ENCODE measurements around the gene ZNF81.
A peak's percentile ranks its signal among the peaks of the same experiment; 100 is the strongest.
"Not testable (repeated sequence)": the region's sequence is repeated elsewhere in the genome, so short reads cannot be mapped to it uniquely, and the experiment has no call there.

The ZNF81 gene

DNA sequence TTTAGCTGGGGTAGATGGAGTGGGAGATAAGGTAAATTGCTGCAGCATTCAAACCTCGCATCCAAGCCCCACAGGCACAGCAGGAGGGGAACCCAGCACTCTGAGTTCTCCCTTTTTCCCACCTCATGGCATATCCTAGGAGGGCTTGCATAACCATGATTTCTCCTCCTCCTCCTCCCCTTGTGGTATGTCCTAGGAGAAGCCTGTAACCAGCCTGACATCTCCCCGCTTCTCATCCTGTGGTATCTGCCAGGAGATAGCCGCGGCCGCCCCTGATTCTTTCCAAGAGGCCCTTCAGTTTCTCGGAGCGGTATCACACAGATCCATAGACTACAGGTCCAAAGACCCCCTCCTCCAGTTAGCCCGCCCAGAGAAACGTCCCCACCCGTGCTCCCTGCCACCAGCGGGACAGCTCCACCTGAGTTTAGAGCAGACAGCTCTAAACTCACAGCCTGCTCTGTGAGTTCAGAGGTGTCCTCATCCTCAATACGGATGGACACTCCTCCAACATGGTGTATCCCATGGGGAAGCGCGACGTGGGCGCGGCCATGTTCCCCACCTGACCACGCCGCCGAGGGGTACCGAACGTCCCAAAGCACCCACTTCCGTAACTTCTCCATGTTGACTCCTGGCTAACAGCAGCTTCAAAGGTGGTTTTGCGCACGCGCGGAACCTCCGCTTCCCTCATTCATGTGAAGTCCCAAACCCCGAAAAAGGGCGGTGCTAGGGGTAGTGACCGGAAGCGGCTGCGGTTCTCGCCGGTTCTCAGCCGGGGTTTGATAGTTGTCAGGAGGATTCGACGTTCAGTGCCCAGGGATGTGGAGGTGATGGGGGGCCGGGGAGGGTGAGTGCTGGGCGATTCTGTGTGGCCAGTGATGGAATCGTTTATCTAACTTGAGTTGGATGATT, at the start of gene ZNF81:
Gene ZNF81 (plus strand): TSS at position 739 of the 909 bp plus-strand sequence. CDS start 9,366 bp downstream, outside the sequence.
- DNase-seq (ENCODE audit: low read depth): peak; percentile 83

DNA sequence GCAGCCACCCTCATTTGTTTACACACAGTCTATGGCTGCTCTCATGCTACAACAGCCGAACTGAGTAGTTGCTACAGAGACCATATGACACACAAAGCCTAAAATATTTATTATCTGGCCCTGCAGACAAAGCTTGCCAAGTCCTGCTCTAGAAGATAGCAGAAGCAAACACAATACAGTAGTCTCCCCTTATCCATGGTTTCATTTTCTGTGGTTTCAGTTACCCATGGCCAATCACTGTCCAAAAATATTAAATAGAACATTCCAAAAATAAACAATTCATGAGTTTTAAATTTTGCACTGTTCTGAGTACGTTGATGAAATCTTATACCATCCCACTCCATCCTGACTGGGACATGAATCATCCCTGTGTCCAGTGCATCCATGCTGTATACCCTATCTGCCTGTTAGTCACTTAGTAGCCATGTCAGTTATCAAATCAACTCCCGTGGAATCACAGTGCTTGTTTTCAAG, 40.2 kb upstream of the ZNF81 start:
- DNase-seq (ENCODE audit: low read depth): no peak

DNA sequence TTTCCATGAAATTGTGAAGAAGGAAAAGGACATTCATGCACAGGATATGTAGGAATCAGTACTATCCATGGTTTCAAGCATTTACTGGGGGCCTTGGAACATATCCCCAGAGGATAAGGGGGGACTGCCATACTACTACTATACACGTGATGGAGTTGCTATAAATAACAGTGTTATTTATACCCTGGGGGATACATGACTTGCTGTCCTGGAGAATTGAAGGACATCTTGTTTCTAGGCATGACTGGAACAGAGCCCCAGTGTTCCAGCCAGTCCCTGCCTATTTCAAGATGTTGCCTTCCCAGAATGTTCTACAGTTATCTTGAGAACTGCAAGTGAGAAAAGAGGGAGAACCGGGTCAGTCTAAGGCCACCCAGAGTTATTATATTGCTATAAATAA, 39.6 kb upstream of the ZNF81 start:
- no peak for DNase-seq (ENCODE audit: low read depth)

DNA sequence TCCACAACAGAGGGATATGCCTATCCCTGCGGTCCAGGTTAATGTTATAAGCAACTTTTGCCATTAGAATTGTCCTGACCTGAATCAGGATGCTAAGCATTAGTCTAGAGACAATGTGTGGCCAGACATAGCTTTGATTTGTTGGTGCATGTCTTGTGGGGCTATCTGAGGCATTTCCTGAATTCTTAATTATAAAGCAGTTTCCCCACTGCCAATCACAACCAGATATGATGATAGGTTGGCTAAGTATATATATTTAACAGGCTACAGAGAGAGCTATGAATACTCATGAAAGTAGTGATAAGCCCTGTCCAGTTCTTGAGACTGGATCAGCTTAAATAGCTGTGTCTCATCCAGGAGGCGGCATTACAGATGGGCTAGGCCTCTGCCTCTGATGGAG, 37.8 kb upstream of the ZNF81 start:
- no peak for DNase-seq (ENCODE audit: low read depth)

- DNase-seq (ENCODE audit: low read depth): no peak
These were observed 34.1 kb upstream of the ZNF81 start for GRCh38 chrX:47802589-47802988.

DNA sequence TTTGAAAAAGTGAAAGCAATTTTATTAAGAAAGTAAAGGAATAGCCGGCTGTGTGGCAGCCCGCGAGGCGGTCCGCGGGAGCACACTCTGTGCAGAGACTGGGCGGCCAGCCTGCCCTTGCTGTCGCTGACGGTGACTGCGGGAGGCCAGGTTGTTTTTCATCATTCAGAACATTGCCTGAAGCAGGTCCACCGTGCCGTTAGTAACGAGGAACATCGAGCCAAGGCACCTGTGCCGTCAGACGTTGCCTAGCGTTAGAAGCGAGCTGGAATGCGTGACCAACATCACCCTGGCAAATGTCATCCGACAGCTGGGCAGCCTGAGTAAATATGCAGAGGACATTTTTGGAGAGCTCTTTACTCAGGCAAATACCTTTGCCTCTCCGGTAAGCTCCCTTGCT, 33.6 kb upstream of the ZNF81 start:
- DNase-seq (ENCODE audit: low read depth): not testable (repeated sequence)

DNA sequence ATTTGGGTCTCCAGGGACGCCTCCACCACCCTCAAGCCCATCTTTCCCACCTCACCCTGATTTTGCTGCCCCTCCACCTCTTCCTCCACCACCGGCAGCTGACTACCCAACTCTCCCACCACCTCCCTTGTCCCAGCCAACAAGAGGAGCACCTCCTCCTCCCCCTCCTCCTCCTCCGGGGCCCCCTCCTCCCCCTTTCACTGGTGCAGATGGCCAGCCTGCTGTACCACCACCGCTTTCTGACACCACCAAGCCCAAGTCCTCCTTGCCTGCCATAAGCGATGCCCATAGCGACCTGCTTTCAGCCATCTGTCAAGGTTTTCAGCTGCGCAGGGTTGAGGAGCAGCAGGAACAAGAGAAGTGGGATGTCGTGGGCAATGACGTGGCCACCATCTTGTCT, 32.4 kb upstream of the ZNF81 start:
- DNase-seq (ENCODE audit: low read depth): no peak

DNA sequence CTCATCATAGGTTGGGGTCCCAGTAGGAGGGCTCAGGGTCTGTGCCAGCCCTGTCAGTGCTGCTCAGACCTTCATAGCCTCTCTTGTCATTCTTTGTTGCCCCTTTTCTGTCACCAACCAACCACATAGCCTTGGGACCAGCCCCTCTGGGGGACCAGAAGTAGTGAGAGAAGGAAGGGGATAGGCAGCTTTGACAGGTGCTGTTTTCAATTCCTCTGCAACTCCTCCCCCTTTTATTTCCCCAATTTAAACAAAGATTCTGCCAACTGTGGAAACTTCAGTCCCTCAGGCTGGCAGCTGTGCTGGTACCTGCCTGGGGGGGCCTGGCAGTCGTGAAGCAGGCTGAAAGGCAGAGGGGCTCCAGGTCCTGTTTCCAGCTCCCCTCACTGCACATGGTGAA, 30.9 kb upstream of the ZNF81 start:
- DNase-seq (ENCODE audit: low read depth): not testable (repeated sequence)

DNA sequence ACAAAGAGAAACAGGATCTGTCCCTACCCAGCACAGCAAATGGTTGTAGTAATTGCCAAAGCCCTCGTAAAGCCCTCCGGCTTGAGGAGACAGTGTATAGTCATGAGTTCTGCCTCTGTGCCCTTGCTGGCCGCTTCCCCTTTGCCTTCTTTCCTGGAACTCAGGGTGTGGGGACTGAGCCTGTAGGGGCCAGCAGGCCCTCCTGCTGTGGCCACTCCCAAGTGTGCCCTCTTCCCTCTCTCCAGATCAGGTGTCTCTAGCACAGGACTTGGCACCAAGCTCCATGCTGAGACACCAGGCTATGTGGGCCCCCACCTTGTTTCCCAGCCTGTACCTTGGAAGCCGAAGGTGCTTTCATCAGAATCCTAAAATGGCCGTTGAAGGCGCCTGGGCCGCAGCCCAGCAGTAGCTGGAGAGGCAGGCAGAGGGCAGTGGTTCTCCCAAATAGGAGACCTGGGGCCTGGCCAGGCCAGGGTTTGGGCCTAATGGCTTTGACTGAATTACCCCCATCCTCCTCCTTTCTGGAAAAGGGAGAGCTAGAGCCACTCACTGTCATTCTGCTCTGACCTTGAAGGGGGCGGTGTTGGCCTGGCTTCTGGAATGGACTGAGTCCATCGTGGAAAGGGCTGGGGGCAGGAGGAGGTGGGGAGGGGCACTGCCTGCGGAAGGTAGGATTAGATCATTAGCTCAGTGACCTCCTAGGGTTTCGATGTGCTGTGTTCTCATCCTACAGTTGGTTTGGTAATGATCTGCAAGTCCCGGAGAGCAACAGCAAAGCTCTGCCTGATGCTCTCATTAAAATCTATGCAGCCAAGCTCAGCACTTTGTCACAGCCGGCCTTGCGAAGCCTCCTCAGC, 30.1 kb upstream of the ZNF81 start:
- not testable (repeated sequence) for DNase-seq (ENCODE audit: low read depth)

DNA sequence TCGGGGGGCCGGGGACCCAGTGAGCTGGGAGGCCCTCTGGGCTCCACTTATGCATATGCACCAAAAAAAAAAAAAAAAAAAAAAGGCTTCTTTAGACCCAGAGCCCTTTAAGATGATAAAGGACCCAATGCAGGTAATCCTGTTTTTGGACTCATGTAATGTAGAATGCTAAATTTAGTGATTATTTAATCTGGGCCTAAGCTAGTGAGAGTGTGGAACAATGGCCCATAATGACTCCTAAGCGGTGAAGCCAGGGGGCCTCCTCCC, 29.5 kb upstream of the ZNF81 start:
- DNase-seq (ENCODE audit: low read depth): not testable (repeated sequence)

DNA sequence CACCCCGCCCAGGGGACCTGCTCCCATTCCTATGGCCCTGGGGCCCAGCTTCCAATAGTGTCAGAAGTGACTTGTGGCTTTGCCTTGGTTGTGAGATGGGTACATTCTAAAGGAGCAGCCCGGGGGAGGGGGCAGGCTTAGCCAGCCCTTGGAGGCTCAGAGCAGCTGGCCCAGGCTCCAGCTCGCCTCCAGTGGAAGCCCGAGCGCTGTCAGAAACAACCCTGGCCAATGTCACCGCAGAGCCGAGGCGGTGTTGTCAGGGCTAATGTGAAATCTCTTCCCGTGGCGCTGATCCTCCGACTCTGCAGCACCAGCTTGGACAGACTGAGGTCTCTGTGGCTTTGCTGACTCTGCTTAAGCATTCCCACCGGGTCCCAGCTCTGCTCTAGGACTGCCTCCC, 29.2 kb upstream of the ZNF81 start:
- no peak for DNase-seq (ENCODE audit: low read depth)

- no peak for DNase-seq (ENCODE audit: low read depth)
These were observed 27.6 kb upstream of the ZNF81 start for GRCh38 chrX:47808904-47809788.

DNA sequence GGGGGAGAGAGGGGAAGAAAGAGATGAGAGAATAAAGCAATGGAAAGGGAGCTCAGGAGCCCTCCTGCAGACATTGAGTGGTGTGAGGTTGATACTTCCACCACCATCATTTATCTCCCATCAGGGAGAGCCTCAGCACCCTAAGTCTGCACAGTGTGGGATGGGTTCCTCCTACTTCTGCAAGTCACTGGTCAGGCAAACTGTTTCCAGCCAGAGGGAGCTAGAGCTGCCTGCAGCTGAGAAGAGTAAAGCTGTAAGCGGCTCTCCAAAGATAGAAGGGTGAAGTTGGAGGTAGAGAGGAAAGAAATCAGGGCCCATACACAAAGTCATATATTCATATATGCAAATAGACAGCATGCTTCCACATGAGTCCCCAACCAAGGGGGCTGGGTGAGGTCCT, 21.9 kb upstream of the ZNF81 start:
- no peak for DNase-seq (ENCODE audit: low read depth)

GRCh38 chrX:47815901-47816845, 20.5 kb upstream of the ZNF81 start:
- DNase-seq (ENCODE audit: low read depth): no peak

DNA sequence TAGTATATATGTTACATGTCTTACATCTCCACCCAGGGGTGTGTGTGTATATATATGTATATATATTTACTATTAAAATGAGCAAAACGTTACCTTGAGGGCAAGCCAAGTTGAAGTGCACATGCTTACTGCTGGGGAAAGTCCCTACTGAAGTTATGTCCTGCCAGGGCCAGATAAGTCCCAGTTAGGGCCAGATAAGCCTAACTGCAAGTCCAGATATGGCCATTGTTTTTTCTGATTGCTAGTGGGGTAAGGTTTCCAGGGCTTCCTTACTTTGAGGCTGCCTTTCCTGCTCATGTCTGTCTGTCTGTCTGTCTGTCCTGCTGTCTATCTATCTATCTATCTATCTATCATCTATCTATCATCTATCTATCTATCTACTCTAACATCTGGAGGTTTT, 19.3 kb upstream of the ZNF81 start:
- DNase-seq (ENCODE audit: low read depth): no peak

GRCh38 chrX:47817897-47818296, 18.8 kb upstream of the ZNF81 start:
- DNase-seq (ENCODE audit: low read depth): no peak

GRCh38 chrX:47828984-47829383, 7.7 kb upstream of the ZNF81 start:
- DNase-seq (ENCODE audit: low read depth): no peak

GRCh38 chrX:47831788-47832187, 4.9 kb upstream of the ZNF81 start:
- peak; percentile 13 for DNase-seq (ENCODE audit: low read depth)

DNA sequence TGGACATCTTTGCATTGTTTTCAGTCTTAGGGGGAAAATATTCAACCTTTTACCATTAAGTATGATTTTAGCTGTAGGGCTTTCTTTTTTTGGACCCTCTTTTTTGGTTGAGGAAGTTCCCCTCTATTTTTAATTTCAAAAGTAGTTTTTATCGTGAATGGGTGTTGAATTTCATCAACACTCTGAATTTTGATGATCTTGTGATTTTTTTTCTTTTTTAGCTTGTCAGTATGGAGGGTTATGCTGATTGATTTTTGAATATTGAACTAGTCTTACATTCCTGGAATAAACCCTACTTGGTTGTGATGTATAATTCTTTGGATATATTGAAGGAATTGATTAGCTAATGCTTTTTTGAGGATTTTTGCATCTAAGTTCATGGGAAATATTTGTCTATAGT, 1.7 kb downstream of the ZNF81 start:
- no peak for DNase-seq (ENCODE audit: low read depth)

GRCh38 chrX:47840111-47840510, 3.4 kb downstream of the ZNF81 start:
- no peak for DNase-seq (ENCODE audit: low read depth)

- no peak for DNase-seq (ENCODE audit: low read depth)
These were observed 6.7 kb downstream of the ZNF81 start for GRCh38 chrX:47843363-47843762.
